IPS-NIHi7 (cell line): ENCODE data around the gene IL1F10.

ENCODE experiments used
- DNase-seq: peaks from one replicate; pipeline ENCODE4 v3.0.0; 2012; ENCODE audit warnings: mixed read lengths; ENCODE audit errors: extremely low spot score

IL1F10 gene

GRCh38 chr2:113067681-113068080, at the start of gene IL1F10:
Gene IL1F10 (plus strand): TSS chr2:113067970. CDS start chr2:113072739, 4,769 bp downstream.
- DNase-seq: no peak

GRCh38 chr2:113018509-113018908, 49.3 kb upstream of the IL1F10 start:
- DNase-seq: no peak

- no peak for DNase-seq
Observed at GRCh38 chr2:113021312-113021711, 46.5 kb upstream of the IL1F10 start.

GRCh38 chr2:113024764-113025163, 43.0 kb upstream of the IL1F10 start:
- DNase-seq: no peak

GRCh38 chr2:113025737-113026136, 42.0 kb upstream of the IL1F10 start:
- no peak for DNase-seq

GRCh38 chr2:113027691-113028090, 40.1 kb upstream of the IL1F10 start:
- no peak for DNase-seq

GRCh38 chr2:113028112-113028511, 39.7 kb upstream of the IL1F10 start:
- peak; percentile 26 for DNase-seq

- DNase-seq: no peak
Observed at GRCh38 chr2:113032737-113033136, 35.0 kb upstream of the IL1F10 start.

GRCh38 chr2:113034016-113034415, 33.8 kb upstream of the IL1F10 start:
- no peak for DNase-seq

- DNase-seq: no peak
Observed at GRCh38 chr2:113036763-113037162, 31.0 kb upstream of the IL1F10 start.

GRCh38 chr2:113038291-113038690, 29.5 kb upstream of the IL1F10 start:
- no peak for DNase-seq

- no peak for DNase-seq
Observed at GRCh38 chr2:113039158-113039557, 28.6 kb upstream of the IL1F10 start.

GRCh38 chr2:113039719-113040118, 28.1 kb upstream of the IL1F10 start:
- no peak for DNase-seq

- peak; percentile 49 for DNase-seq
Observed at GRCh38 chr2:113041871-113042270, 25.9 kb upstream of the IL1F10 start.

GRCh38 chr2:113046465-113046864, 21.3 kb upstream of the IL1F10 start:
- DNase-seq: no peak

- DNase-seq: peak; percentile 4
Observed at GRCh38 chr2:113050921-113051895, 16.6 kb upstream of the IL1F10 start.

GRCh38 chr2:113052396-113052917, 15.3 kb upstream of the IL1F10 start, which contains the start of gene IL36B:
Gene IL36B (minus strand): TSS chr2:113052867.
- DNase-seq: no peak

- no peak for DNase-seq
Observed at GRCh38 chr2:113053666-113054065, 14.1 kb upstream of the IL1F10 start.

GRCh38 chr2:113054066-113054465, 13.7 kb upstream of the IL1F10 start:
- DNase-seq: no peak

- DNase-seq: no peak
Observed at GRCh38 chr2:113056521-113056920, 11.2 kb upstream of the IL1F10 start.

GRCh38 chr2:113057117-113057516, 10.7 kb upstream of the IL1F10 start:
- no peak for DNase-seq

GRCh38 chr2:113058411-113058994, 9.3 kb upstream of the IL1F10 start:
- DNase-seq: no peak
